C4-2B (cell line): Measurements from ENCODE around the gene INAFM1.
"Not testable (repeated sequence)": the region's sequence is repeated elsewhere in the genome, so short reads cannot be mapped to it uniquely, and the experiment has no call there.

Experiments
- H3K27ac ChIP-seq: fragments of 450-650 bp; 2 replicates; pipeline ENCODE4 v1.5.1; 2017
- CTCF ChIP-seq: fragments of 450-650 bp; conservative IDR thresholded peaks from 2 replicates; pipeline ENCODE4 v1.5.1; 2017; ENCODE audit warnings: mild to moderate bottlenecking
- ZFX ChIP-seq: fragments of 450-650 bp; IDR thresholded peaks from 2 replicates; pipeline ENCODE4 v1.6.1; 2017

The INAFM1 gene

GRCh38 chr19:47256693-47257410 is 17.8 kb upstream of the INAFM1 start:
- peak overlapping the region; percentile 93 for H3K27ac ChIP-seq
- TF ChIP-seq CTCF (no peak), ZFX (no peak)

DNA sequence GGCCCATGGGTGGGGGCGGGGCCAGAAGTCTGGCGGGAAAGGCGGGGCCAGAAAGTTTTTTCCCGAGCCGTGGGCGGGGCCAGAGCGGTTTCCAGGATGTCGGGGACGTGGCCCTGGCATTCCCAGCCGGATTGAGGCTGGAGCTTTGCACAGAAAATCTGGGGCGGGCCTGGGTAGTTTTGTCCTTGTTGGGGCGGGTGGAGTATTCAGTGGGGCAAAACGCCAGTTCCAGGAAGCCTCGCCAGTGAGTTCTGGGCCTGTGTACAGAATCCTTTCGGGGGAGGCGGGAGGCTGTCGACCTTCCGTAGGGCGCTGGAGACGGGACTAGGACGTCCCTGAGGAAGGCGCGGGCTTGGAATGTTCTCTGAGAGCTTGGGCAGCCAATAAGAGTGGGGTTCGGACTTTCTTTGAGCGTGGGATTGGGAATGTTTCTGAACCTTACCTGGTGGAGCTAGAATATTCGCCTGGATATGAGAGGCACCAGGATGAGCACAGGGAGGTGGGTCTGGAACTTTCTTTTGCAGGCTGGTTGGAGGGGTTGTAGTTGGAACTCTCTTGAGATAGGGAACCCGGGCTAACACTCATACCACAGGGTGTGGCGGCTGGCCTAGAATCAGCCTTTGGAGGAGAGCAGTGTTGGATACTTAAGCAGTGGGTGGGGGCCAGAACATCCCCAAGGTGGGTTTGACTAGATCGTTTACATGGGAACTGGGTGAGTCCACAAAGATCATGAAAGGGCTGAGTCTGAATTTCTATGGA is 17.1 kb upstream of the INAFM1 start:
- H3K27ac ChIP-seq = peak overlapping the region; percentile 93
- TF ChIP-seq CTCF (no peak), ZFX (no peak)

DNA sequence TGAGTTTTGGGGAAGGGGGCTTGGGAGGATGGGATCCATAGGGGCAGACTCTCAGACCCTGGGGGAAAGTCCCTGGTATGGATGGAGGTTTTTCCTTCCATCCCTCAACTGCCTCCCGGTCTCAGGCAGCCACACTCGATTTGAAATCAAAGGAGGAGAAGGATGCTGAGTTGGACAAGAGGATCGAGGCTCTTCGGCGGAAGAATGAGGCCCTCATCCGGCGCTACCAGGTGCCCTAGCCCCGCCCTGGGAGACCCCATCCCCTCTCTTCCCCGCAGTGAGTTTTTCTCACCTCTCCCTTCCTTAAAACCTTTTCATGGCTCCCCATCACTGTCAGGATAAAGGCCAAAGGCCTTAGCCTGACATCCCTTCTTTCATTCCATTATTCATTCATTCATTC is 16.3 kb upstream of the INAFM1 start:
- TF ChIP-seq ZFX = no peak
- no peak for TF ChIP-seq CTCF
- peak overlapping the region; percentile 93 for H3K27ac ChIP-seq

GRCh38 chr19:47258895-47259555 is 15.7 kb upstream of the INAFM1 start:
- peak overlapping the region; percentile 93 for H3K27ac ChIP-seq
- no peak for TF ChIP-seq ZFX

- TF ChIP-seq CTCF (no peak), ZFX (no peak)
- no peak overlapping the region for H3K27ac ChIP-seq
Measured at GRCh38 chr19:47260476-47260875, 14.2 kb upstream of the INAFM1 start.

- not testable (repeated sequence) for H3K27ac ChIP-seq
Measured at GRCh38 chr19:47261946-47262793, 12.5 kb upstream of the INAFM1 start.

DNA sequence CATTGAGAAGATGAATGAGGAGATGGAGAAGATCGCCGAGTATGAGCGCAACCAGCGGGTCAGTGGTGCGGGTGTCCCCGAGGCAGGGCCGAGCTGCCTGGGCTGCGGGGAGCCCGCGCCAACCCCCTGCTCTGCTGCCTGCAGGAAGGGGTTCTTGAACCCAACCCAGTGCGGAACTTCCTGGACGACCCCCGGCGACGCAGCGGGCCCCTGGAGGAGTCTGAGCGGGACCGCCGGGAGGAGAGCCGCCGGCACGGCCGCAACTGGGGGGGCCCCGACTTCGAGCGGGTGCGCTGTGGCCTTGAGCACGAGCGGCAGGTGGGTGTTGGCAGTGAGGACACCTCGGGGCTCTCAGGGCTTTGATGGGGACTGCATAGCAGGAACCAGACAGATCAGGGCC is 10.1 kb upstream of the INAFM1 start:
- no peak overlapping the region for H3K27ac ChIP-seq
- TF ChIP-seq ZFX (no peak), CTCF (no peak)
